Vagina (tissue), 2 donors: Measurements from ENCODE around the gene OLFML2A.
A peak's percentile ranks its signal among the peaks of the same experiment; 100 is the strongest.

Experiments
- POLR2AphosphoS5 ChIP-seq, 2 donors: sonication (generic); formaldehyde crosslinking; IDR thresholded peaks; one replicate each; pipeline ENCODE4 v1.9.0; 2017; ENCODE audit warnings: antibody characterized with exemption in 2 of 2, mild to moderate bottlenecking in 2 of 2, low read depth in 1 of 2; ENCODE audit not compliant: insufficient read depth in 1 of 2
- TF ChIP-seq, protein P1 (sequence below), 3 experiments: fragments of 450-650 bp in 2 of 3; fragments of 200-600 bp in 1 of 3; sonication (generic) in 1 of 3; IDR thresholded peaks; one replicate each; pipeline ENCODE4 v1.5.1; 2017 to 2019; ENCODE audit warnings: antibody characterized with exemption in 3 of 3, mild to moderate bottlenecking in 2 of 3, moderate library complexity in 2 of 3

- TF ChIP-seq, protein P1, sequence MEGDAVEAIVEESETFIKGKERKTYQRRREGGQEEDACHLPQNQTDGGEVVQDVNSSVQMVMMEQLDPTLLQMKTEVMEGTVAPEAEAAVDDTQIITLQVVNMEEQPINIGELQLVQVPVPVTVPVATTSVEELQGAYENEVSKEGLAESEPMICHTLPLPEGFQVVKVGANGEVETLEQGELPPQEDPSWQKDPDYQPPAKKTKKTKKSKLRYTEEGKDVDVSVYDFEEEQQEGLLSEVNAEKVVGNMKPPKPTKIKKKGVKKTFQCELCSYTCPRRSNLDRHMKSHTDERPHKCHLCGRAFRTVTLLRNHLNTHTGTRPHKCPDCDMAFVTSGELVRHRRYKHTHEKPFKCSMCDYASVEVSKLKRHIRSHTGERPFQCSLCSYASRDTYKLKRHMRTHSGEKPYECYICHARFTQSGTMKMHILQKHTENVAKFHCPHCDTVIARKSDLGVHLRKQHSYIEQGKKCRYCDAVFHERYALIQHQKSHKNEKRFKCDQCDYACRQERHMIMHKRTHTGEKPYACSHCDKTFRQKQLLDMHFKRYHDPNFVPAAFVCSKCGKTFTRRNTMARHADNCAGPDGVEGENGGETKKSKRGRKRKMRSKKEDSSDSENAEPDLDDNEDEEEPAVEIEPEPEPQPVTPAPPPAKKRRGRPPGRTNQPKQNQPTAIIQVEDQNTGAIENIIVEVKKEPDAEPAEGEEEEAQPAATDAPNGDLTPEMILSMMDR (IDR thresholded peaks at IDR 0.05) = peak; percentile 95 to 100 (median 99)
- peak in 1 of 2 donors; percentile 34 for TF ChIP-seq POLR2AphosphoS5 (IDR thresholded peaks at IDR 0.05; ENCODE audit: insufficient read depth in 1 of 2, low read depth in 1 of 2)
Measured at GRCh38 chr9:124852829-124853531, 76.0 kb downstream of the OLFML2A start, which contains the start of gene WDR38.
